GM12865 (cell line): ENCODE measurements around the gene DSP.

Source experiments
- DNase-seq: peaks from one replicate; pipeline ENCODE4 v3.0.0; 2010; ENCODE audit warnings: low read depth
- H3K4me3 ChIP-seq: 2 replicates; pipeline ENCODE4 v1.5.1; 2011; ENCODE audit warnings: mild to moderate bottlenecking, low read depth, low read length, control low read depth
- TF ChIP-seq, protein P1 (sequence below): IDR thresholded peaks from 2 replicates; pipeline ENCODE4 v1.5.1; 2011; ENCODE audit warnings: low read length, control low read depth, low read depth, inconsistent platforms; ENCODE audit not compliant: insufficient read depth; ENCODE audit errors: missing control alignments

The DSP gene

DNA sequence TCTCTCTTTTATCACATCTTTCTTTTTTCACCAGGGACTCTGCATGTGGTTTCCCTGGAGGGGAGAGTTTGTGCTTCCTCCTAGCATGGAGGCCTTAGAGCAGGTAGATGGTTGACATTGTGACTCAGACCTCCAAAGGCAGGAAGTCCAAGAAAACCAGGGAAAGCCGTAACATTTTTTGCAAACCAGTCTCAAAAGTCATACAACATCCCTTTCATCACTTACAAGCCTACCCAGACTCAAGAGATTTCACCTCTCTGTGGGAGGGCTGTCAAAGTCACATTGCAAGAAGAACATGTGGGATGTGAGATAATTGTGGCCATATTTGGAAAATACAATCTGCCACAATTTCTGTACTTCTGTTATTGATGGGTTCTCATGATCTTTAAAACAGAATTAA, 94.7 kb downstream of the DSP start:
- TF ChIP-seq, protein P1, sequence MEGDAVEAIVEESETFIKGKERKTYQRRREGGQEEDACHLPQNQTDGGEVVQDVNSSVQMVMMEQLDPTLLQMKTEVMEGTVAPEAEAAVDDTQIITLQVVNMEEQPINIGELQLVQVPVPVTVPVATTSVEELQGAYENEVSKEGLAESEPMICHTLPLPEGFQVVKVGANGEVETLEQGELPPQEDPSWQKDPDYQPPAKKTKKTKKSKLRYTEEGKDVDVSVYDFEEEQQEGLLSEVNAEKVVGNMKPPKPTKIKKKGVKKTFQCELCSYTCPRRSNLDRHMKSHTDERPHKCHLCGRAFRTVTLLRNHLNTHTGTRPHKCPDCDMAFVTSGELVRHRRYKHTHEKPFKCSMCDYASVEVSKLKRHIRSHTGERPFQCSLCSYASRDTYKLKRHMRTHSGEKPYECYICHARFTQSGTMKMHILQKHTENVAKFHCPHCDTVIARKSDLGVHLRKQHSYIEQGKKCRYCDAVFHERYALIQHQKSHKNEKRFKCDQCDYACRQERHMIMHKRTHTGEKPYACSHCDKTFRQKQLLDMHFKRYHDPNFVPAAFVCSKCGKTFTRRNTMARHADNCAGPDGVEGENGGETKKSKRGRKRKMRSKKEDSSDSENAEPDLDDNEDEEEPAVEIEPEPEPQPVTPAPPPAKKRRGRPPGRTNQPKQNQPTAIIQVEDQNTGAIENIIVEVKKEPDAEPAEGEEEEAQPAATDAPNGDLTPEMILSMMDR: no peak
- no peak for DNase-seq
- H3K4me3 ChIP-seq: no peak overlapping the region
